Mammary epithelial cell (primary cell): Measurements from ENCODE around the gene RFPL4AL1.

Experiments used
- EZH2 ChIP-seq: IDR thresholded peaks from 2 replicates; pipeline ENCODE4 v1.6.1; 2012; ENCODE audit warnings: low read length, inconsistent platforms, borderline replicate concordance
- TF ChIP-seq, protein P1 (sequence below), 2 donors: IDR thresholded peaks in 1 of 2; conservative IDR thresholded peaks in 1 of 2; 2 replicates each; pipeline ENCODE4 v1.5.1; 2011 to 2012; ENCODE audit warnings: inconsistent platforms in 2 of 2, low read length in 2 of 2, mild to moderate bottlenecking in 2 of 2, control low read depth in 1 of 2, low read depth in 1 of 2; ENCODE audit not compliant: insufficient read depth in 1 of 2; ENCODE audit errors: extremely low read depth in 1 of 2

DNA sequence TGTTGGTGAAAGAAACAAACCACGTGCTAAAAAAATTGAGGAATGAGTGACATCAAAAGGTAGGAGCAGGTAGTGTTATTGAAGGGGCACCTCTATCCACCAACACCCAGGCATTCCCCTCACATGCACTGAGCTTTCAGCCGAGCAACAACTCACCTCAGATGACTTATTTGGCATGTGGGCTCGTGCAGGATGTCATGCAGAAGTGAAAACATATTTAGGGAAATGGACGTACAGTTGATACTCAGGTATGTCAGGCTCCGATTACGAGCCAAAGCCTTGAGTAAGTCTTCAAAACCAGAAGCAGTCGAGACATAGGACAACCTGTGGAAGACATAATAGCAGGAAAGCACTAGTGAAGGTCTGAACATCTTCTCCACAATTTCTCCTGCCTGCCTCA, 32.5 kb downstream of the RFPL4AL1 start:
- TF ChIP-seq, protein P1, sequence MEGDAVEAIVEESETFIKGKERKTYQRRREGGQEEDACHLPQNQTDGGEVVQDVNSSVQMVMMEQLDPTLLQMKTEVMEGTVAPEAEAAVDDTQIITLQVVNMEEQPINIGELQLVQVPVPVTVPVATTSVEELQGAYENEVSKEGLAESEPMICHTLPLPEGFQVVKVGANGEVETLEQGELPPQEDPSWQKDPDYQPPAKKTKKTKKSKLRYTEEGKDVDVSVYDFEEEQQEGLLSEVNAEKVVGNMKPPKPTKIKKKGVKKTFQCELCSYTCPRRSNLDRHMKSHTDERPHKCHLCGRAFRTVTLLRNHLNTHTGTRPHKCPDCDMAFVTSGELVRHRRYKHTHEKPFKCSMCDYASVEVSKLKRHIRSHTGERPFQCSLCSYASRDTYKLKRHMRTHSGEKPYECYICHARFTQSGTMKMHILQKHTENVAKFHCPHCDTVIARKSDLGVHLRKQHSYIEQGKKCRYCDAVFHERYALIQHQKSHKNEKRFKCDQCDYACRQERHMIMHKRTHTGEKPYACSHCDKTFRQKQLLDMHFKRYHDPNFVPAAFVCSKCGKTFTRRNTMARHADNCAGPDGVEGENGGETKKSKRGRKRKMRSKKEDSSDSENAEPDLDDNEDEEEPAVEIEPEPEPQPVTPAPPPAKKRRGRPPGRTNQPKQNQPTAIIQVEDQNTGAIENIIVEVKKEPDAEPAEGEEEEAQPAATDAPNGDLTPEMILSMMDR (conservative IDR thresholded peaks at IDR 0.05 in 1 of 2, IDR thresholded peaks at IDR 0.05 in 1 of 2; ENCODE audit: extremely low read depth in 1 of 2, insufficient read depth in 1 of 2, low read depth in 1 of 2, low read length in 2 of 2), result no peak
- TF ChIP-seq EZH2, result no peak
